HepG2 (cell line): Measurements from ENCODE around the gene CCDC201. TPM values are rescaled to one million over a fixed set of nuclear protein-coding genes. Genes with fewer than 3 reads are reported as not detected.
A peak's percentile ranks its signal among the peaks of the same experiment; 100 is the strongest.

Source experiments
- BATF2 ChIP-seq: sonication (generic); formaldehyde crosslinking; IDR thresholded peaks from 2 replicates; pipeline ENCODE4 v1.8.0; 2022; ENCODE audit warnings: mild to moderate bottlenecking, missing genetic modification reagents, moderate library complexity
- FOXA3 ChIP-seq: IDR thresholded peaks from 2 replicates; pipeline ENCODE4 v1.6.1; 2016; ENCODE audit warnings: missing genetic modification reagents, missing compliant biosample characterization
- FOXP1 ChIP-seq, 2 experiments: fragments of 450-650 bp in 1 of 2; IDR thresholded peaks; 2 replicates each; pipeline ENCODE4 v1.6.1; 2017 to 2018; ENCODE audit warnings: antibody characterized with exemption in 1 of 2
- HNRNPLL ChIP-seq: fragments of 200-400 bp; formaldehyde crosslinking; IDR thresholded peaks from 2 replicates; pipeline ENCODE4 v1.6.1; 2017; ENCODE audit warnings: mild to moderate bottlenecking, low read depth, low read length; ENCODE audit not compliant: poor library complexity, severe bottlenecking
- MAFK ChIP-seq, 2 experiments: IDR thresholded peaks in 1 of 2; conservative IDR thresholded peaks in 1 of 2; 2 replicates each; pipeline ENCODE4 v1.6.1; 2011; ENCODE audit warnings: improper control_type of control experiment in 2 of 2, low read length in 2 of 2
- MED8 ChIP-seq: sonication (generic); formaldehyde crosslinking; IDR thresholded peaks from 2 replicates; pipeline ENCODE4 v1.8.1; 2023; ENCODE audit warnings: mild to moderate bottlenecking, missing genetic modification reagents; ENCODE audit not compliant: insufficient replicate concordance
- NFKB2 ChIP-seq: sonication (generic); formaldehyde crosslinking; IDR thresholded peaks from 2 replicates; pipeline ENCODE4 v1.4.0; 2020; ENCODE audit warnings: missing genetic modification reagents, borderline replicate concordance
- PCBP2 ChIP-seq: fragments of 200-400 bp; formaldehyde crosslinking; optimal IDR thresholded peaks from 2 replicates; pipeline ENCODE3; 2018; ENCODE audit warnings: low read length, low read depth; ENCODE audit not compliant: poor library complexity, severe bottlenecking
- RFXAP ChIP-seq: sonication (generic); formaldehyde crosslinking; IDR thresholded peaks from 2 replicates; pipeline ENCODE4 v1.4.0; 2020; ENCODE audit warnings: missing genetic modification reagents, borderline replicate concordance
- SRF ChIP-seq: IDR thresholded peaks from 2 replicates; pipeline ENCODE4 v1.6.1; 2011; ENCODE audit warnings: mild to moderate bottlenecking, low read depth, low read length, moderate library complexity
- TAF15 ChIP-seq: fragments of 200-400 bp; formaldehyde crosslinking; IDR thresholded peaks from one replicate; pipeline ENCODE4 v1.6.1; 2018; ENCODE audit warnings: mild to moderate bottlenecking, low read depth, low read length; ENCODE audit not compliant: poor library complexity, severe bottlenecking
- TCF7 ChIP-seq: sonication (generic); IDR thresholded peaks from 2 replicates; pipeline ENCODE4 v1.6.1; 2016; ENCODE audit warnings: antibody characterized with exemption, low read depth
- ZBTB26 ChIP-seq: IDR thresholded peaks from 2 replicates; pipeline ENCODE4 v1.6.1; 2016; ENCODE audit warnings: missing compliant biosample characterization, missing genetic modification reagents, borderline replicate concordance
- ZBTB34 ChIP-seq: sonication (generic); formaldehyde crosslinking; IDR thresholded peaks from 2 replicates; pipeline ENCODE4 v1.8.0; 2022; ENCODE audit warnings: mild to moderate bottlenecking, missing genetic modification reagents
- ZBTB7B ChIP-seq: sonication (generic); formaldehyde crosslinking; IDR thresholded peaks from 2 replicates; pipeline ENCODE4 v1.4.0; 2020; ENCODE audit warnings: missing genetic modification reagents
- ZFP1 ChIP-seq: IDR thresholded peaks from 2 replicates; pipeline ENCODE4 v1.6.1; 2016
- ZFP82 ChIP-seq: sonication (generic); formaldehyde crosslinking; IDR thresholded peaks from 2 replicates; pipeline ENCODE4 v1.5.1; 2020; ENCODE audit warnings: mild to moderate bottlenecking, missing genetic modification reagents, borderline replicate concordance
- ZNF446 ChIP-seq: sonication (generic); formaldehyde crosslinking; IDR thresholded peaks from 2 replicates; pipeline ENCODE4 v1.5.0; 2020; ENCODE audit warnings: mild to moderate bottlenecking, missing genetic modification reagents
- ZNF530 ChIP-seq: sonication (generic); formaldehyde crosslinking; IDR thresholded peaks from 2 replicates; pipeline ENCODE4 v1.5.0; 2020; ENCODE audit warnings: low read depth, mild to moderate bottlenecking, missing genetic modification reagents
- ZNF687 ChIP-seq: sonication (generic); formaldehyde crosslinking; IDR thresholded peaks from 2 replicates; pipeline ENCODE4 v1.5.1; 2020; ENCODE audit warnings: mild to moderate bottlenecking, missing genetic modification reagents, moderate library complexity
- ZNF766 ChIP-seq: sonication (generic); formaldehyde crosslinking; IDR thresholded peaks from 2 replicates; pipeline ENCODE4 v1.5.0; 2020; ENCODE audit warnings: missing genetic modification reagents, borderline replicate concordance
- ZNF879 ChIP-seq: sonication (generic); formaldehyde crosslinking; IDR thresholded peaks from 2 replicates; pipeline ENCODE4 v1.8.1; 2023; ENCODE audit warnings: missing genetic modification reagents
- polyA plus RNA-seq, 8 experiments: library from polyadenylated mRNA; depleted of rRNA in 3 of 8; stranded (reverse) in 7 of 8; unstranded in 1 of 8; fragments of >200 nt; fragmentation: Illumina TruSeq in 4 of 8; extraction: Trizol in 4 of 8; gene quantifications; 2 replicates each; pipeline versions ENCODE4 v1.2.1 to v1.2.3, GENCODE V29; 2011 to 2016; ENCODE audit warnings: low read depth in 4 of 8, missing spikeins in 1 of 8, mixed read lengths in 1 of 8; ENCODE audit not compliant: insufficient read depth in 1 of 8
- total RNA-seq, 5 experiments: library from RNA; depleted of rRNA; stranded (reverse); fragments of >200 nt; fragmentation: Illumina TruSeq; extraction: Trizol; gene quantifications; 2 replicates each; pipeline ENCODE4 v1.2.3, GENCODE V29; 2016; ENCODE audit warnings: low read depth in 1 of 5

Gene CCDC201
- total and polyA plus RNA-seq, 2 of the 13 experiments (the other 11 are each of a cell fraction or from before 2014, with no cell fraction given) = 0.92 TPM; not detected in 1

GRCh38 chr7:45888185-45888992, 15.5 kb upstream of the CCDC201 start, which contains the start of gene IGFBP1 (continued):
- TF ChIP-seq TCF7 (peak; percentile 63), ZBTB26 (CRISPR knock-in tag) (peak; percentile 32; the same call in 1 of the 2 replicates), ZNF446 (CRISPR knock-in tag) (peak; percentile 98), ZFP1 (CRISPR knock-in tag) (peak; percentile 86), TAF15 (no peak), ZBTB7B (CRISPR knock-in tag) (peak; percentile 62; the same call in 1 of the 2 replicates), FOXA3 (CRISPR knock-in tag) (peak; percentile 76), MED8 (CRISPR knock-in tag) (peak; percentile 98), MAFK (conservative IDR thresholded peaks at IDR 0.05 in 1 of 2, IDR thresholded peaks at IDR 0.05 in 1 of 2; ENCODE audit: low read length in 2 of 2) (0 out of 4 replicates have a peak, but pooled peaks of 1 of the 2 experiments have one; percentile 16), ZNF530 (CRISPR knock-in tag) (no peak), FOXP1 (IDR thresholded peaks at IDR 0.05) (no peak), FOXP1 (CRISPR knock-in tag; IDR thresholded peaks at IDR 0.05) (peak; percentile 89), NFKB2 (peak; percentile 94), SRF (no peak), ZFP82 (CRISPR knock-in tag) (peak; percentile 92), ZNF766 (CRISPR knock-in tag) (peak; percentile 92), ZNF687 (CRISPR knock-in tag) (peak; percentile 95), ZNF879 (CRISPR knock-in tag) (peak; percentile 85), HNRNPLL (peak; percentile 72), ZBTB34 (no peak), BATF2 (CRISPR knock-in tag) (peak; percentile 97), RFXAP (CRISPR knock-in tag) (peak; percentile 44; the same call in 1 of the 2 replicates), PCBP2 (no peak)
